Right lobe of liver (tissue), 4 donors: Measurements from ENCODE around the gene PRDM16.

Source experiments
- POLR2A ChIP-seq: fragments of 450-650 bp; IDR thresholded peaks from one replicate; pipeline ENCODE4 v1.6.1; 2017; ENCODE audit warnings: antibody characterized with exemption, mild to moderate bottlenecking
- TF ChIP-seq, protein P1 (sequence below), 4 donors: fragments of 200-600 bp in 3 of 4; fragments of 450-650 bp in 1 of 4; IDR thresholded peaks; one replicate each; pipeline versions ENCODE4 v1.5.1 to v1.8.0; 2016 to 2022; ENCODE audit warnings: antibody characterized with exemption in 4 of 4, mild to moderate bottlenecking in 2 of 4
- donor health status: DM: no; HTN: no; CAD: no.
- donor health status: DM: no; HTN: no; CAD: no.
- donor health status: DM: no; HTN: yes; CAD: no.

DNA sequence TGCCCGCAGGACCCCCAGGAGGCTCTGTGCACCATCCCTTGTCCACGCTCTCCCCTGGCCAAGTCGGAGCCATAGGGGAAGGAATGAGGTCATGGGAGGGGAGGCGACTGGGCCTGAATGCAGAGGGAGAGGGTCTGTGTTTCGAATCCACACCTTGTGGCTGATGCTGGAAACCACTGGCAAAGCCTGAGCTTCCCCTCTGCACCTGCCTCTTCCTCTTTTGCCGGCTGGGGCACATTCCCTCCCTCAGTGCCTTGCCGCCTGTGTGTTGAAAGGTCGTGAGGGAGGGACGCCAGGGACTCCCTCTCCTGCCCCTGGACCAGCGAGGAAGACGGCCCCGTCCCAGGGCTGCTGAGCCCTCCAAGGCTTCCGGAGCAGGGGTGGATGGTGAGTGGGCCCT lies 27.3 kb downstream of the PRDM16 start:
- TF ChIP-seq, protein P1, sequence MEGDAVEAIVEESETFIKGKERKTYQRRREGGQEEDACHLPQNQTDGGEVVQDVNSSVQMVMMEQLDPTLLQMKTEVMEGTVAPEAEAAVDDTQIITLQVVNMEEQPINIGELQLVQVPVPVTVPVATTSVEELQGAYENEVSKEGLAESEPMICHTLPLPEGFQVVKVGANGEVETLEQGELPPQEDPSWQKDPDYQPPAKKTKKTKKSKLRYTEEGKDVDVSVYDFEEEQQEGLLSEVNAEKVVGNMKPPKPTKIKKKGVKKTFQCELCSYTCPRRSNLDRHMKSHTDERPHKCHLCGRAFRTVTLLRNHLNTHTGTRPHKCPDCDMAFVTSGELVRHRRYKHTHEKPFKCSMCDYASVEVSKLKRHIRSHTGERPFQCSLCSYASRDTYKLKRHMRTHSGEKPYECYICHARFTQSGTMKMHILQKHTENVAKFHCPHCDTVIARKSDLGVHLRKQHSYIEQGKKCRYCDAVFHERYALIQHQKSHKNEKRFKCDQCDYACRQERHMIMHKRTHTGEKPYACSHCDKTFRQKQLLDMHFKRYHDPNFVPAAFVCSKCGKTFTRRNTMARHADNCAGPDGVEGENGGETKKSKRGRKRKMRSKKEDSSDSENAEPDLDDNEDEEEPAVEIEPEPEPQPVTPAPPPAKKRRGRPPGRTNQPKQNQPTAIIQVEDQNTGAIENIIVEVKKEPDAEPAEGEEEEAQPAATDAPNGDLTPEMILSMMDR (IDR thresholded peaks at IDR 0.05): no peak
- no peak for TF ChIP-seq POLR2A
